ENCODE measurements around the gene FAM3D.
"Not testable (repeated sequence)": the region's sequence is repeated elsewhere in the genome, so short reads cannot be mapped to it uniquely, and the experiment has no call there.

The FAM3D gene

DNA sequence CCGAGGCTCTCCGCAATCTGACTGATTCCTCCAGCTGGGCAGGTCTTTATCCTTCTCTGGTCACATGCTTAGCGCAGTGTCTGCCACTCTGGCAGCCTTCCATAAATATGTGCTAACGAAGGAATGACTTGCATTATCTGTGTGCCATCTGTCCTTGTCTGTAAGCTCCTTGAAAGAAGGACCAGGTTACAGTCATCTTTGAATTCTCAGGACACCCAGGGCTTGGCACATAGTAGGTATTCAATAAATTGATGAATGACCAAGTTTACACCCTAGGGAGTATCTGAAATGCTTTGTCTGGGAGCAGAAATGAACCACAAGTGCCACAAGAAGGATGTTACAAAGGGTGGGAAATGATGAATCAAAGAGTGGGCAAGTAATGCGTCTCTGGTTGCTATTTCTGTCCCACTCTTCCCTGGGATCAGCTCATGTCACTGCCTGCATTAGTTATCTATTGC, 16.5 kb upstream of the FAM3D start:
- TF ChIP-seq, protein P1, sequence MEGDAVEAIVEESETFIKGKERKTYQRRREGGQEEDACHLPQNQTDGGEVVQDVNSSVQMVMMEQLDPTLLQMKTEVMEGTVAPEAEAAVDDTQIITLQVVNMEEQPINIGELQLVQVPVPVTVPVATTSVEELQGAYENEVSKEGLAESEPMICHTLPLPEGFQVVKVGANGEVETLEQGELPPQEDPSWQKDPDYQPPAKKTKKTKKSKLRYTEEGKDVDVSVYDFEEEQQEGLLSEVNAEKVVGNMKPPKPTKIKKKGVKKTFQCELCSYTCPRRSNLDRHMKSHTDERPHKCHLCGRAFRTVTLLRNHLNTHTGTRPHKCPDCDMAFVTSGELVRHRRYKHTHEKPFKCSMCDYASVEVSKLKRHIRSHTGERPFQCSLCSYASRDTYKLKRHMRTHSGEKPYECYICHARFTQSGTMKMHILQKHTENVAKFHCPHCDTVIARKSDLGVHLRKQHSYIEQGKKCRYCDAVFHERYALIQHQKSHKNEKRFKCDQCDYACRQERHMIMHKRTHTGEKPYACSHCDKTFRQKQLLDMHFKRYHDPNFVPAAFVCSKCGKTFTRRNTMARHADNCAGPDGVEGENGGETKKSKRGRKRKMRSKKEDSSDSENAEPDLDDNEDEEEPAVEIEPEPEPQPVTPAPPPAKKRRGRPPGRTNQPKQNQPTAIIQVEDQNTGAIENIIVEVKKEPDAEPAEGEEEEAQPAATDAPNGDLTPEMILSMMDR (conservative IDR thresholded peaks at IDR 0.05; ENCODE audit: low read depth, low read length), result no peak
- no peak for DNase-seq (ENCODE audit: low read depth)
- no peak overlapping the region for H3K4me3 ChIP-seq (ENCODE audit: low read depth, low read length)

DNA sequence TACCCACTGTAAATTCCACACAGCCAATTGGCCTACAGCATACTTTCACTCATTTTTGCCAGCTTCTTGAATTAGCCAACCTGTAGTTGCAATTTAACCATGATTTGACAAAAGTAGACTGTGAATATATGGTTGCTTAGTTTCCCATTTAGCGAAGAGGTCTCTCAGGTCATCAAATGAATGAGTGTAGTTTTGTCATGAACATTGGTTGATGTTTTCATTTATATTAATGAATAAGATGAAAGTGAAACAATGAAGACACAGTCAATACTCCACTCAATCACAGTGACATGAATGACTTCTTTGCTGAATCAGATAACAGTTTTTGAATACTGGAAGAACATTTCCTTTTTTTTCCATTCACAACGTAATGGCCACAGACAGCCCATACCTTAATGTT, 15.3 kb upstream of the FAM3D start:
- H3K4me3 ChIP-seq (ENCODE audit: low read depth, low read length), result no peak overlapping the region
- TF ChIP-seq, protein P1 (conservative IDR thresholded peaks at IDR 0.05; ENCODE audit: low read depth, low read length), result no peak
- no peak for DNase-seq (ENCODE audit: low read depth)

DNA sequence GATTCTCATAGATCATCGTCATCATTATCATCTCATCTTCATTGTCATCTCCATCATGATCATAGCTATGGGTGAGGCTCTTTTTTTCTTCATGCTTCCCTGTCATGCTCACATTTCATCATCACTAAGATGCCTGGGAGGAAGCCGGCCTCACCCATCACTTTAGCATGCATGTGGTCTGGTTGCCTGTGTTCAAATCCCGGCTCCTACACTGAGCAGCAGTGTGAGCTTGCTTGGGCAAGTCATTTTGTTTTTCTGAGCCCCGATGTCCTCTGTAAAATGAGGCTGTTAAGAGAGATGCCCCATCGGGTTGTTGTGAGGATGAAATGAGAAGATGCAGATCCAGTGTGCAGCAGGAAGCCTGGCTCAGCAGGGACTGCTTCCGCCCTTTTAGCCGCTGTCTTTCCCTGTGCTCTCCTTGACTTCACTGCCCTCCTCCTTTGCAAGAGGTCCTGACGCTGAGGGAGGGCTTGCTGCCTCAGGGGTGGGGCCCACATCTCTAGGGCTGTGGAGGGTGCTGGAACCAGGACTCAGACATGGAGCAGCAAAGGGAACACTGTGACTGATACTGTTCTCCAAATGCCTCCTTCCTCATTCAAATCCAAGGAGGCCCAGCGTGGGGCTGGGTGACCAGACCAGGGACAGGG, 14.4 kb upstream of the FAM3D start:
- TF ChIP-seq, protein P1 (conservative IDR thresholded peaks at IDR 0.05; ENCODE audit: low read depth, low read length), result no peak
- H3K4me3 ChIP-seq (ENCODE audit: low read depth, low read length), result no peak overlapping the region

GRCh38 chr3:58679974-58680666, 13.5 kb upstream of the FAM3D start:
- TF ChIP-seq, protein P1 (conservative IDR thresholded peaks at IDR 0.05; ENCODE audit: low read depth, low read length), result no peak
- DNase-seq (ENCODE audit: low read depth), result no peak
- no peak overlapping the region for H3K4me3 ChIP-seq (ENCODE audit: low read depth, low read length)

More for the DNA sequence above, 14.4 kb upstream of the FAM3D start:
- DNase-seq (ENCODE audit: low read depth), result no peak

DNA sequence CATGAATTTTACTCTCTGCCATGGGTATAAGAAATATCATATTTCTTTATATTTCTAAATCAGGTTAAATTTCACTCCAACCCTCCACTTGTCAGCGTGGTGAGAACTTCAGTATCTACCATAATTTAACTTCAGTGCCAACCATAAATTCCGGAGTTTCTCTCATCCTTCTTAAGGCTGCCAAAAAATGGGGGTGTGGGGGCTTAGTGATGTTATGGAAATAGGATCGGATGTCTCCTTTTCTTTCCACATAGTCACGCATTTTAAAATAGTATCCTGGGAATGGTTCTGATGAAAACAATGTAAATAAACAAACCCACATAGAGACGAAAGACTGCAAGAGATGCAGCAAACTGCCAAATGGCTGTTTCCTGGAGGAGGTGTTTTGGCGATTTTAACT, 12.9 kb upstream of the FAM3D start:
- no peak overlapping the region for H3K4me3 ChIP-seq (ENCODE audit: low read depth, low read length)
- DNase-seq (ENCODE audit: low read depth), result no peak
- TF ChIP-seq, protein P1 (conservative IDR thresholded peaks at IDR 0.05; ENCODE audit: low read depth, low read length), result no peak

DNA sequence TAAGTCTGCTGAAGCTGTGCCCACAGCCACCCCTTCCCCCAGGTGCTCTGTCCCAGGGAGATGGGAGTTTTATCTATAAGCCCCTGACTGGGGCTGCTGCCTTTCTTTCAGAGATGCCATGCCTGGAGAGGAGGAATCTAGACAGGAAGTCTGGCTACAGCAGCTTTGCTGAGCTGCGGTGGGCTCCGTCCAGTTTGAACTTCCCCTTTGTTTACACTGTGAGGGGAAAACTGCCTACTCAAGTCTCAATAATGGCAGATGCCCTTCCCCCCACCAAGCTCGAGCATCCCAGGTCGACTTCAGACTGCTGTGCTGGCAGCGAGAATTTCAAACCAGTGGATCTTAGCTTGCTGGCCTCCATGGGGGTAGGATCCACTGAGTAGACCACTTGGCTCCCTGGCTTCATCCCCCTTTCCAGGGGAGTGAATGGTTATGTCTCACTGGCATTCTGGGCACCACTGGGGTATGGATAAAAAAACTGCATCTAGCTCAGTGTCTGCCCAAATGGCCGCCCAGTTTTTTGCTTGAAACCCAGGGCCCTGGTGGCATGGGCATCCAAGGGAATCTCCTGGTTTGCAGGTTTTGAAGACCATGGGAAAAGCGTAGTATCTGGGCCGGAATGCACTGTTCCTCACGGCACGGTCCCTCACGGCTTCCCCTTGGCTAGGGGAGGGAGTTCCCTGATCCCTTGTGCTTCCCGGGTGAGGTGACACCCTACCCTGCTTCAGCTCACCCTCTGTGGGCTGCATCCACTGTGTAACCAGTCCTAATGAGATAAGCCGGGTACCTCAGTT, 11.8 kb upstream of the FAM3D start:
- H3K4me3 ChIP-seq (ENCODE audit: low read depth, low read length); DNase-seq (ENCODE audit: low read depth): not testable (repeated sequence)

DNA sequence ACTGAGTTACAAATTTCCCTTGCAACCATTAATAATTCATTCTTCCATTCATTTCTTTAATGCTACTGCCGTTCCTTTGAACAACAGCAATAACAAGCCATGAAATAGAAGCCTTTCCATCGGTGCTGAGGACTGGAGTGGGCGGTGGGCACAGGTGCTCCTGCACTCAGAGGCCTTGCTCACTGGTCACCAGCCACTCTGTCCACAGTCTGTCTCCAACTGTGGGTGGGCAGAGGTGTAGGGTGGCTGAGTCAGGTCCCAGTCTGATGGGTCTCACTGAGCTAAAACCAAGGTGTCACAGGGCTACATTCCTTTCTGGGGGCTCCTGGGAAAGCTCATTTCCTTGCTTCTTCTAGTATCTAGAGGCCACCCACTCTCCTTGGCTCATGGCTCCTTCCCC, 6.3 kb upstream of the FAM3D start:
- no peak for DNase-seq (ENCODE audit: low read depth)
- TF ChIP-seq, protein P1 (conservative IDR thresholded peaks at IDR 0.05; ENCODE audit: low read depth, low read length), result no peak

More for the DNA sequence above, 6.3 kb upstream of the FAM3D start:
- no peak overlapping the region for H3K4me3 ChIP-seq (ENCODE audit: low read depth, low read length)
